Tibial artery (tissue), 4 donors: Measurements from ENCODE around the gene PGM2.

Source experiments
- DNase-seq, 2 donors: peaks; one replicate each; pipeline ENCODE4 v3.0.0-alpha.2; 2019
- H3K27ac ChIP-seq, 2 donors: fragments of 200-600 bp; sonication (generic) in 1 of 2; 1 replicate in 1 of 2; 2 replicates in 1 of 2; pipeline ENCODE4 v1.5.1; 2018 to 2019; ENCODE audit warnings: mild to moderate bottlenecking in 1 of 2
- H3K27me3 ChIP-seq, 2 donors: fragments of 200-600 bp; sonication (generic) in 1 of 2; one replicate each; pipeline versions ENCODE4 v1.5.1 to v1.6.0; 2016 to 2019
- H3K36me3 ChIP-seq, 3 donors: fragments of 200-600 bp; sonication (generic) in 2 of 3; one replicate each; pipeline ENCODE4 v1.5.1; 2016 to 2019; ENCODE audit warnings: mild to moderate bottlenecking in 2 of 3
- H3K4me1 ChIP-seq, 4 donors: fragments of 200-600 bp; sonication (generic) in 2 of 4; 1 replicate in 3 of 4; 2 replicates in 1 of 4; pipeline ENCODE4 v1.5.1; 2016 to 2019
- H3K4me3 ChIP-seq, 2 donors: fragments of 200-600 bp; sonication (generic) in 1 of 2; 1 replicate in 1 of 2; 2 replicates in 1 of 2; pipeline ENCODE4 v1.5.1; 2018 to 2019; ENCODE audit warnings: mild to moderate bottlenecking in 2 of 2
- H3K9me3 ChIP-seq, 3 donors: fragments of 200-600 bp; sonication (generic) in 1 of 3; one replicate each; pipeline ENCODE4 v1.5.1; 2016 to 2019
- CTCF ChIP-seq, 2 experiments: fragments of 200-600 bp in 1 of 2; fragments of 450-650 bp in 1 of 2; IDR thresholded peaks; one replicate each; pipeline ENCODE4 v1.5.1; 2017 to 2019; ENCODE audit warnings: antibody characterized with exemption in 2 of 2, mild to moderate bottlenecking in 1 of 2, moderate library complexity in 1 of 2
- intact Hi-C: fragments of 100-400 bp; cut with DNase I; formaldehyde crosslinking; loops from one replicate; pipeline ENCODE4 v1.15.0; 2023; ENCODE audit warnings: low total_unique reads

The PGM2 gene

DNA sequence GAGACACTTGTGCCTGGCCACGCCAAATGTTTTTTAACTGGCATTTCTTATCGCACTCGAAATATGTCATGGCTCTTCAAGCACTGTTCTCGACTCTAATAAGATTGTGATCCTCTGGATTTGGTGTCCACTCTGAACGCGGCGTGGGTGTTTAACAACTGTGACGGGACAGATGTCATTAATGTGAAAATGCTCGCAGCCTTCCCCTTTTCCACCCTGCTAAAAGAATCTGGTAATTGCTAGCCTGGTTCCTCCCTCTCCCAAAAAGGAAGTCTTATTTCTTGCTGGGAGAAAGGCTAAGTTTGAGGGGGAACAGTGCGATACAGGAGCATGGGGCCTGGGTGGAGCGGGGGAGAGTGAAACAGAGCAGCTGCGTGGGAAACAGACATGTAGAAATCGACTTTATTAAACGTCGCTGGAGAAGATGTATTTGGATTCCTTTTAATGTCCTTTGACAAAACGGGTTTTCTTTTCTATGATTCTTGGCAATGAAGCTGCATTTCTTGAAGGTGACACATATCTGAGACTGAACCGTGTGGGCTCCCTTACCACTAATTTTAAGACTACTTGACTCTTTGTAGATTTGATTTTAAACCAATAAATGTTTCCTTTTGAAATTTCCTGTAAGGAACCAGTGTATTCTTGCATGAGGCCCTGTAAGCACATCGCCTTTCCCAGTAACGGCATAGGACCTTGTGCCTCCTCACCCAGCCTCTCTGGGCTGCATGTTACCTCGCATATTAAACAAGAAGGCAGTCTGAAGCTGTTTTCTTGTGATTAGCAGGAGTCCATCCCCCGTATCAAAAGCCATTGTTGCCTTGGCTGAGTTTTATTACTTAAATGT is 82.2 kb downstream of the PGM2 start:
- no peak for TF ChIP-seq CTCF (IDR thresholded peaks at IDR 0.05)
- no peaks in the 10 kb centered on the region for H3K9me3 ChIP-seq
- no peaks in the 10 kb centered on the region for H3K27me3 ChIP-seq
- peak overlapping the region; percentile 71 to 76 for H3K27ac ChIP-seq
- no peak for DNase-seq
- H3K36me3 ChIP-seq: no peaks in the 10 kb centered on the region
- peaks cover 0 to 82% (median 19%) of the 10 kb centered on the region in 4 donors for H3K4me1 ChIP-seq
- intact Hi-C loops: no loop called here
- H3K4me3 ChIP-seq: peak overlapping the region; percentile 39 to 45

GRCh38 chr4:37909332-37910090 is 83.0 kb downstream of the PGM2 start:
- peak overlapping the region; percentile 39 to 45 for H3K4me3 ChIP-seq
- no peaks in the 10 kb centered on the region for H3K27me3 ChIP-seq
- intact Hi-C loops: no loop called here
- H3K4me1 ChIP-seq: peaks cover 0 to 74% (median 19%) of the 10 kb centered on the region in 4 donors
- H3K36me3 ChIP-seq: no peaks in the 10 kb centered on the region
- no peak for DNase-seq
- H3K9me3 ChIP-seq: no peaks in the 10 kb centered on the region
- peak overlapping the region; percentile 71 to 76 for H3K27ac ChIP-seq
- TF ChIP-seq CTCF (IDR thresholded peaks at IDR 0.05): no peak

DNA sequence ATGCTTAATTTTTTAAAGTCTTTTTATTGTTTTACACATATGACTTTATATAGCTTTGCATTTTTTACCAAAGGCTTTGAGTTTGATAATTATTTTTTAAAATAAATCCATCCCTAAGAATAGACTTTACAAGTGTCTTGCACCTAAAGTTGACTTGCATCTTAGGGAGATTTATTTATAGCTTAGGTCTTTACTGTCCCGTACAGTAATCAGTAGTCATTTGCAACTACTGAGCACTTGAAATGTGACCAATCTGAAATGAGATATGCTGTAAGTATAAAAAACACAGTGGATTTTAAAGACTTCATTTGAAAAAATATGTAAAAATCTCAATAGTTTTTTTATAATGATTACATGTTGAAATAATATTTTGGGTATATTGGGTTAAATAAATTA is 83.6 kb downstream of the PGM2 start:
- intact Hi-C loops: no loop called here
- H3K27ac ChIP-seq: peak overlapping the region; percentile 71 to 76

More for the DNA sequence above, 83.6 kb downstream of the PGM2 start:
- H3K9me3 ChIP-seq: no peaks in the 10 kb centered on the region
- no peak for DNase-seq
- no peak for TF ChIP-seq CTCF (IDR thresholded peaks at IDR 0.05)
- no peaks in the 10 kb centered on the region for H3K27me3 ChIP-seq
- no peak overlapping the region for H3K4me3 ChIP-seq
- H3K36me3 ChIP-seq: no peaks in the 10 kb centered on the region
- peaks cover 0 to 69% (median 19%) of the 10 kb centered on the region in 4 donors for H3K4me1 ChIP-seq
